Measurements from ENCODE around the gene C1orf167.
A peak's percentile ranks its signal among the peaks of the same experiment; 100 is the strongest.

DNA sequence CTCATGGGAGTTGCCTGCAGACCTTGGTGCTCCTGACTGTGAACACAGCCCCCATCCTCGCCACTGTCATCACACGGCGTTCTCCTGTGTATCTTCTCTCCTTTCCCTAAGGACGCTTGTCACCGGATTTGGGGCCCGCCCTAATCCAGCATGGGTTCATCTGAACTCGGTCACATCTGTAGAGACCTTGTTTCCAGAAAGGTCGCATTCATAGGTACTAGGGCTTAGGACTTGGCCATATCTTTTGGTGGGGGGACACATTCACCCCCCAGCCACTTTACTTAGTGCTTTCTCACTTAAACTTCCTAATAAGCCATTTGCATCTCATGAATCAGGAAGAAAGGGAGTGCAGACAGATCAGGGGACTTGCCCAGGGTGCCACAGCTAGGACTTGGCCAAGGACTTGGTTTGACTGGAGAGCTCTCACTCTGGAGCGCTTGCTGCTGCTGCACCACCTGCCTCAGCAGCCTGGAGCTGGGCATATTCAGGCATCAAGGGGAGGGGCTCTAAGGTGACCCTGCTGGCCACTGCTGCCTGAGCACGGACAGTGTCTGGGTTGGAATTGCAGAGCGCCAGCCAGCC is 75.9 kb downstream of the C1orf167 start:
- TF ChIP-seq ZBTB3 (CRISPR knock-in tag; IDR thresholded peaks at IDR 0.05; ENCODE audit: borderline replicate concordance, low read depth), result no peak
- no peak for TF ChIP-seq TGIF2 (CRISPR knock-in tag; IDR thresholded peaks at IDR 0.05)
- TF ChIP-seq, protein P1, sequence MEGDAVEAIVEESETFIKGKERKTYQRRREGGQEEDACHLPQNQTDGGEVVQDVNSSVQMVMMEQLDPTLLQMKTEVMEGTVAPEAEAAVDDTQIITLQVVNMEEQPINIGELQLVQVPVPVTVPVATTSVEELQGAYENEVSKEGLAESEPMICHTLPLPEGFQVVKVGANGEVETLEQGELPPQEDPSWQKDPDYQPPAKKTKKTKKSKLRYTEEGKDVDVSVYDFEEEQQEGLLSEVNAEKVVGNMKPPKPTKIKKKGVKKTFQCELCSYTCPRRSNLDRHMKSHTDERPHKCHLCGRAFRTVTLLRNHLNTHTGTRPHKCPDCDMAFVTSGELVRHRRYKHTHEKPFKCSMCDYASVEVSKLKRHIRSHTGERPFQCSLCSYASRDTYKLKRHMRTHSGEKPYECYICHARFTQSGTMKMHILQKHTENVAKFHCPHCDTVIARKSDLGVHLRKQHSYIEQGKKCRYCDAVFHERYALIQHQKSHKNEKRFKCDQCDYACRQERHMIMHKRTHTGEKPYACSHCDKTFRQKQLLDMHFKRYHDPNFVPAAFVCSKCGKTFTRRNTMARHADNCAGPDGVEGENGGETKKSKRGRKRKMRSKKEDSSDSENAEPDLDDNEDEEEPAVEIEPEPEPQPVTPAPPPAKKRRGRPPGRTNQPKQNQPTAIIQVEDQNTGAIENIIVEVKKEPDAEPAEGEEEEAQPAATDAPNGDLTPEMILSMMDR (CRISPR knock-in tag; IDR thresholded peaks at IDR 0.05), result no peak
- TF ChIP-seq DMAP1 (CRISPR knock-in tag; IDR thresholded peaks at IDR 0.05), result no peak
- TF ChIP-seq POLR2A (IDR thresholded peaks at IDR 0.05; ENCODE audit: insufficient read depth in 1 of 2, low read depth in 2 of 2, low read length in 2 of 2), result 0 out of 4 replicates have a peak, but pooled peaks of 1 of the 2 experiments have one; percentile 10
- TF ChIP-seq EEA1 (CRISPR knock-in tag; IDR thresholded peaks at IDR 0.05; ENCODE audit: borderline replicate concordance), result no peak
- no peak for TF ChIP-seq ZNF263 (CRISPR knock-in tag; IDR thresholded peaks at IDR 0.05)
- TF ChIP-seq MEIS2 (CRISPR knock-in tag; IDR thresholded peaks at IDR 0.05), result no peak
- TF ChIP-seq, protein P2, sequence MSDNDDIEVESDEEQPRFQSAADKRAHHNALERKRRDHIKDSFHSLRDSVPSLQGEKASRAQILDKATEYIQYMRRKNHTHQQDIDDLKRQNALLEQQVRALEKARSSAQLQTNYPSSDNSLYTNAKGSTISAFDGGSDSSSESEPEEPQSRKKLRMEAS (IDR thresholded peaks at IDR 0.05), result no peak

Data from HepG2 (cell line).